ENCODE results near the gene PDE2A. TPM values are rescaled to one million over a fixed set of nuclear protein-coding genes. Genes with fewer than 3 reads are reported as not detected.

The PDE2A gene
- total and polyA plus RNA-seq, 10 of the 15 experiments (the other 5 are each of a cell fraction or from before 2014, with no cell fraction given) = 0.06 to 0.15 (median 0.11) TPM; not detected in 6

GRCh38 chr11:72589802-72590761, 84.1 kb downstream of the PDE2A start (continued):
- no peak for TF ChIP-seq ZBTB33 (IDR thresholded peaks at IDR 0.05)
- no peak for TF ChIP-seq KDM1A (IDR thresholded peaks at IDR 0.05; ENCODE audit: borderline replicate concordance)
- TF ChIP-seq GABPA (IDR thresholded peaks at IDR 0.05; ENCODE audit: low read depth) = no peak
- no peak for TF ChIP-seq NKRF (conservative IDR thresholded peaks at IDR 0.05)
- TF ChIP-seq CBX3 (IDR thresholded peaks at IDR 0.05; ENCODE audit: borderline replicate concordance, low read depth) = no peak
- no peak for TF ChIP-seq ZNF622 (IDR thresholded peaks at IDR 0.05)
- no peak for TF ChIP-seq EED (IDR thresholded peaks at IDR 0.05; ENCODE audit: low read depth)
